Tibial nerve (tissue), 4 donors: ENCODE data around the gene MRS2. TPM values are rescaled to one million over a fixed set of nuclear protein-coding genes. Genes with fewer than 3 reads are reported as not detected.

Source experiments
- DNase-seq, 2 donors: peaks; one replicate each; pipeline ENCODE4 v3.0.0-alpha.2; 2019; ENCODE audit warnings: low spot score in 2 of 2
- H3K27ac ChIP-seq, 4 donors: fragments of 200-600 bp; sonication (generic) in 3 of 4; one replicate each; pipeline ENCODE4 v1.5.1; 2017 to 2019; ENCODE audit warnings: mild to moderate bottlenecking in 1 of 4
- H3K27me3 ChIP-seq, 2 donors: fragments of 200-600 bp; sonication (generic) in 1 of 2; one replicate each; pipeline versions ENCODE4 v1.5.1 to v1.6.0; 2017 to 2019
- H3K36me3 ChIP-seq, 3 donors: fragments of 200-600 bp; sonication (generic); one replicate each; pipeline ENCODE4 v1.5.1; 2018 to 2019
- H3K4me1 ChIP-seq, 4 donors: fragments of 200-600 bp; sonication (generic) in 3 of 4; one replicate each; pipeline ENCODE4 v1.5.1; 2017 to 2019
- H3K4me3 ChIP-seq, 4 donors: fragments of 200-600 bp; sonication (generic) in 3 of 4; one replicate each; pipeline ENCODE4 v1.5.1; 2017 to 2019; ENCODE audit warnings: mild to moderate bottlenecking in 1 of 4, moderate library complexity in 1 of 4
- H3K9me3 ChIP-seq, 4 donors: fragments of 200-600 bp; sonication (generic) in 3 of 4; one replicate each; pipeline ENCODE4 v1.5.1; 2017 to 2019
- EP300 ChIP-seq, 2 donors: sonication (generic); formaldehyde crosslinking; IDR thresholded peaks; one replicate each; pipeline ENCODE4 v1.6.1; 2017; ENCODE audit warnings: antibody characterized with exemption in 2 of 2, mild to moderate bottlenecking in 1 of 2
- POLR2A ChIP-seq, 2 donors: fragments of 450-650 bp; IDR thresholded peaks; one replicate each; pipeline ENCODE4 v1.6.1; 2017; ENCODE audit warnings: antibody characterized with exemption in 2 of 2, mild to moderate bottlenecking in 2 of 2, moderate library complexity in 2 of 2
- WGBS, 2 donors: methylation state at CpG; one replicate each; pipeline ENCODE4 v1.1.5; 2018; 5-methylcytosine and 5-hydroxymethylcytosine counted together
- total RNA-seq, 4 donors: library from RNA; depleted of rRNA; stranded (reverse); fragments of >200 nt; gene quantifications; one replicate each; pipeline ENCODE4 v1.1.0, GENCODE V29; 2016
- TF ChIP-seq, protein P1 (sequence below), 5 experiments: fragments of 200-600 bp in 3 of 5; fragments of 450-650 bp in 2 of 5; sonication (generic) in 3 of 5; IDR thresholded peaks; one replicate each; pipeline ENCODE4 v1.5.1; 2016 to 2019; ENCODE audit warnings: antibody characterized with exemption in 5 of 5, mild to moderate bottlenecking in 3 of 5, moderate library complexity in 2 of 5

Gene MRS2
- total RNA-seq, 4 donors from 2014 or later, result 22.8 to 36.1 (median 27.5) TPM

DNA sequence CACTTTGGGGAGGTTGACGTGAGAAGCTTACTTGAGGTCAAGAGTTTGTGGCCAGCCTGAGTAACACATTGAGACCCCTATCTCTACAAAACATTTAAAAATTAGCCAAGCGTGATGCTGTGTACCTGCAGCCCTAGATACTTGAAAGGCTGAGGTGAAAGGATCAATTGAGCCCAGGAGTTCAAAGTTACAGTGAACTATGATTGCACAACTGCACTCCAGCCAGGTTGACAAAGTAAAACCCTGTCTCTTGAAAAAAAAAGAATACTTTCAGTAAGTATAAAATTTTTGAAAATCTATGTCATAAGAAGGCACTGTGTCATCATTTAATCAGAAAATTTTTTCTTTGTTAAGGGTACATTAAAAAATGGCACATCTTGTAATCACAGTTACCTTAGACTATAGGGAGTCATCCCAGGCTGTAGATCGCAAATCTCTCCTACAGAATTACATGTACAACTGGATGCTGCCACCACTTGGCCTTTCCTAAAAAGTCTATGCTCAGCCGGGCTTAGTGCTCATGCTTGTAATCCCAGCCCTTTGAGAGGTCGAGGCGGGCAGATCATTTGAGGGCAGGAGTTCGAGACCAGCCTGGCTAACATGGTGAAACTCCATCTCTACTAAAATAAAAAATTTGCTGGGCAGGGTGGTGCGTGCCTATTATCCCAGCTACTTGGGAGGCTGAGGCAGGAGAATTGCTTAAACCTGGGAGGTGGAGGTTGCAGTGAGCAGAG lies 17.0 kb upstream of the MRS2 start:
- 77 to 80% methylated on average over 8 of the region's 8 CpGs for WGBS, 2 donors
- no peaks in the 10 kb centered on the region for H3K36me3 ChIP-seq

DNA sequence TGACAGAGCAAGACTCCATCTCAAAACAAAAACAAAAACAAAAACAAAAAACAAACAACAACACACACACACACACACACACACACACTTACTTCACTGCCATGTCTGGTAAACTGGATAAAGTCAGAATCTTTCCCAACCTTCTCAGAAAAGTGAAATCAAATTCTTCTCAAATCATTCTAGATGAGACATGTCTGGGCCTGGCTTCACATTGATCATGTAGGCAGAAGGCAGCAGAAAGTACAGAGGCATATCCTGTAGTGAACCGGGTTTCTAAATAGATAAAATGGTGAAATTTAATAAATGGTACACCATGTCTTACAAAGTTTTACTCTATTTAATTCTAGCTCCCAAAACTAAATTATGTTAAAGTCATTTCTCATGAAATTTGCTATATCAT lies 14.9 kb upstream of the MRS2 start:
- DNase-seq, result no peak
- TF ChIP-seq POLR2A (IDR thresholded peaks at IDR 0.05) (no peak), EP300 (IDR thresholded peaks at IDR 0.05) (no peak)
- TF ChIP-seq, protein P1, sequence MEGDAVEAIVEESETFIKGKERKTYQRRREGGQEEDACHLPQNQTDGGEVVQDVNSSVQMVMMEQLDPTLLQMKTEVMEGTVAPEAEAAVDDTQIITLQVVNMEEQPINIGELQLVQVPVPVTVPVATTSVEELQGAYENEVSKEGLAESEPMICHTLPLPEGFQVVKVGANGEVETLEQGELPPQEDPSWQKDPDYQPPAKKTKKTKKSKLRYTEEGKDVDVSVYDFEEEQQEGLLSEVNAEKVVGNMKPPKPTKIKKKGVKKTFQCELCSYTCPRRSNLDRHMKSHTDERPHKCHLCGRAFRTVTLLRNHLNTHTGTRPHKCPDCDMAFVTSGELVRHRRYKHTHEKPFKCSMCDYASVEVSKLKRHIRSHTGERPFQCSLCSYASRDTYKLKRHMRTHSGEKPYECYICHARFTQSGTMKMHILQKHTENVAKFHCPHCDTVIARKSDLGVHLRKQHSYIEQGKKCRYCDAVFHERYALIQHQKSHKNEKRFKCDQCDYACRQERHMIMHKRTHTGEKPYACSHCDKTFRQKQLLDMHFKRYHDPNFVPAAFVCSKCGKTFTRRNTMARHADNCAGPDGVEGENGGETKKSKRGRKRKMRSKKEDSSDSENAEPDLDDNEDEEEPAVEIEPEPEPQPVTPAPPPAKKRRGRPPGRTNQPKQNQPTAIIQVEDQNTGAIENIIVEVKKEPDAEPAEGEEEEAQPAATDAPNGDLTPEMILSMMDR (IDR thresholded peaks at IDR 0.05), result no peak
- Histone ChIP-seq H3K36me3 (no peaks in the 10 kb centered on the region), H3K27ac (no peak overlapping the region), H3K27me3 (no peaks in the 10 kb centered on the region), H3K4me1 (no peaks in the 10 kb centered on the region), H3K4me3 (no peak overlapping the region), H3K9me3 (no peaks in the 10 kb centered on the region)
- WGBS, 2 donors, result 84 to 97% methylated on average over 1 of the region's 1 CpG

More for the DNA sequence above, 17.0 kb upstream of the MRS2 start:
- Histone ChIP-seq H3K4me1 (no peaks in the 10 kb centered on the region), H3K9me3 (no peaks in the 10 kb centered on the region), H3K27ac (no peak overlapping the region), H3K4me3 (no peak overlapping the region), H3K27me3 (no peaks in the 10 kb centered on the region)
- no peak for DNase-seq
- TF ChIP-seq POLR2A (IDR thresholded peaks at IDR 0.05) (no peak), EP300 (IDR thresholded peaks at IDR 0.05) (no peak)
- TF ChIP-seq, protein P1 (IDR thresholded peaks at IDR 0.05), result no peak

DNA sequence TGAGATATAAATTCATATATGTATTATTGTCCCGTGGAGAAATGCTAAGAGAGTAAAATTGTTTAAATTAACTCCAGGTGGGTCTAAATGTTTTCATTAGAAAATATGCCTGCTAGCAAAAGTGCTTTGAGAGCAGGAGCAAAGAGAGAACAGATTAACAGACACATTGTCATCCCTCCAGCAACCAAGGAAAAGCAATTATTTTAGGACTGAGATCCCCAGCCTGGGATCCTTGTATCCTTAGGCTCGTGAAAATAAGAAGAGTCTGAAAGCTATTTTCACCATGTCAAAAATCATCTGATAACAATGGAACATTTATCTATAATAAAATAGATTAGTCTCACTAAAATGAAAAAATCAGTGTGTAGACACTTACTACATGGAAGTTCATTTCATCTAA lies 11.5 kb upstream of the MRS2 start:
- DNase-seq, result no peak
- TF ChIP-seq, protein P1 (IDR thresholded peaks at IDR 0.05), result no peak
- TF ChIP-seq POLR2A (IDR thresholded peaks at IDR 0.05) (no peak), EP300 (IDR thresholded peaks at IDR 0.05) (no peak)
- no peak overlapping the region for H3K27ac ChIP-seq
- H3K4me1 ChIP-seq, result no peaks in the 10 kb centered on the region
- 38 to 39% methylated on average over 2 of the region's 2 CpGs for WGBS, 2 donors
- no peaks in the 10 kb centered on the region for H3K27me3 ChIP-seq
- H3K36me3 ChIP-seq, result no peaks in the 10 kb centered on the region
- H3K4me3 ChIP-seq, result no peak overlapping the region
- H3K9me3 ChIP-seq, result no peaks in the 10 kb centered on the region

GRCh38 chr6:24391756-24392405 lies 10.9 kb upstream of the MRS2 start:
- Histone ChIP-seq H3K27me3 (no peaks in the 10 kb centered on the region), H3K36me3 (no peaks in the 10 kb centered on the region), H3K9me3 (no peaks in the 10 kb centered on the region), H3K4me3 (no peak overlapping the region), H3K27ac (no peak overlapping the region), H3K4me1 (no peaks in the 10 kb centered on the region)
- no peak for DNase-seq
- TF ChIP-seq EP300 (IDR thresholded peaks at IDR 0.05), result no peak
- TF ChIP-seq, protein P1 (IDR thresholded peaks at IDR 0.05), result no peak
- TF ChIP-seq POLR2A (IDR thresholded peaks at IDR 0.05), result no peak
- 86 to 92% methylated on average over 2 of the region's 2 CpGs for WGBS, 2 donors

- DNase-seq, result no peak
- no peak overlapping the region for H3K27ac ChIP-seq
- WGBS, 2 donors, result 89 to 92% methylated on average over 2 of the region's 2 CpGs
- no peaks in the 10 kb centered on the region for H3K27me3 ChIP-seq
- no peaks in the 10 kb centered on the region for H3K36me3 ChIP-seq
- H3K4me1 ChIP-seq, result no peaks in the 10 kb centered on the region
- H3K9me3 ChIP-seq, result no peaks in the 10 kb centered on the region
- no peak overlapping the region for H3K4me3 ChIP-seq
- no peak for TF ChIP-seq EP300 (IDR thresholded peaks at IDR 0.05)
- TF ChIP-seq, protein P1 (IDR thresholded peaks at IDR 0.05), result no peak
- TF ChIP-seq POLR2A (IDR thresholded peaks at IDR 0.05), result no peak
Observed at GRCh38 chr6:24394061-24394779, 8.5 kb upstream of the MRS2 start.
